HG02852 (cell line): Measurements from ENCODE around the gene KRTAP10-4.
"Not testable (repeated sequence)": the region's sequence is repeated elsewhere in the genome, so short reads cannot be mapped to it uniquely, and the experiment has no call there.

Source experiments
- ATAC-seq: cut with Tn5 transposase; IDR thresholded peaks from one replicate; pipeline ENCODE4 v1.9.1; 2021; ENCODE audit warnings: mild to moderate bottlenecking, moderate library complexity; ENCODE audit not compliant: unreplicated experiment

KRTAP10-4 gene

DNA sequence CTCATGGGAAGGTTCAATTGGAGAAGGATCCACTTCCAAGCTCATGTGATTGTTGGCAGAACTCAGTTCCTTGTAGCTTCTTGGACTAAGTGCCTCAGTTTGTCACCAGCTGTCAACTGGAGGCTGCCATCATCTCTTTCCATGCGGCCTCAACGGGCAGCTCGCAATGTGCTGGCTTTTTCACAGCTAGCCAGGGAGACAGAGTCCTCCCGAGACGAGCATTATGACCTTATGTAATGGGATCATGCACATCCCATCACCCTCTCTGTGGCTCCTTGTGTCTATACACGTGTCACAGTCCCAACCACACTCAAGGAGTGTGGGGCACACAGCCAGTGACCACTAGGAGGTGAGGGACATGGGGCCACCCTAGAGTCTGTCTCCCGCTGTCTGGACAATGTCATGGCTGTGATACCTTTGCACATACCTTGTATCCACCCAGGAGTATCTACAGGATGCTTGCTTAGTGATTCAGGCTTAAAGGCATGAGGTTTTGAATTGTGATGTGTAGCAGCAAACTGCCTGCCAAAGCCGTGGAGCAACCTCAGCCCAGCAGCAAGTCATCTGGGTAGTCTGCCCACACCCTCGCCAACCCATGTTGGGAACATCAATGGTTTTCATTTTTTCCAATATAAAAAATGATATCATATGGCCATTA is 22.7 kb downstream of the KRTAP10-4 start:
- no peak for ATAC-seq

DNA sequence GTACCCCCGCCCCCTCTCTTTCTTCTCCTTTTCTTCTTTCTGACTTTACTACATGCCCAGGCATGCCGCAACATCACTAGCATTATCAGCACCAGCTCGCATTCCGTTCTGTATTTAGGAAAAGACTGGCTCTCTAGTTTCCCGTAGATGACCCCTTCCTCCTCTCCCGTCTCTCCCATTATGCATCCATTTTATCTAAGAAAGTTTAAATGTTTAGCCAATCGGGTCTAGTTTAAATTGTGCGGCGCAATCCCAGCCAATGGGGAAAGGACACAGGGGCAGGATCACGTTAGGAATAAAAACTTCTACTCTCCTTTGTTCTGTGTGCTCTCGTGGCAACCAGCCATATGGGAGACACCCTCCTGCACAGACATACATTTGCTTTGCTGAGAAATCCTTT is 24.5 kb downstream of the KRTAP10-4 start:
- no peak for ATAC-seq

DNA sequence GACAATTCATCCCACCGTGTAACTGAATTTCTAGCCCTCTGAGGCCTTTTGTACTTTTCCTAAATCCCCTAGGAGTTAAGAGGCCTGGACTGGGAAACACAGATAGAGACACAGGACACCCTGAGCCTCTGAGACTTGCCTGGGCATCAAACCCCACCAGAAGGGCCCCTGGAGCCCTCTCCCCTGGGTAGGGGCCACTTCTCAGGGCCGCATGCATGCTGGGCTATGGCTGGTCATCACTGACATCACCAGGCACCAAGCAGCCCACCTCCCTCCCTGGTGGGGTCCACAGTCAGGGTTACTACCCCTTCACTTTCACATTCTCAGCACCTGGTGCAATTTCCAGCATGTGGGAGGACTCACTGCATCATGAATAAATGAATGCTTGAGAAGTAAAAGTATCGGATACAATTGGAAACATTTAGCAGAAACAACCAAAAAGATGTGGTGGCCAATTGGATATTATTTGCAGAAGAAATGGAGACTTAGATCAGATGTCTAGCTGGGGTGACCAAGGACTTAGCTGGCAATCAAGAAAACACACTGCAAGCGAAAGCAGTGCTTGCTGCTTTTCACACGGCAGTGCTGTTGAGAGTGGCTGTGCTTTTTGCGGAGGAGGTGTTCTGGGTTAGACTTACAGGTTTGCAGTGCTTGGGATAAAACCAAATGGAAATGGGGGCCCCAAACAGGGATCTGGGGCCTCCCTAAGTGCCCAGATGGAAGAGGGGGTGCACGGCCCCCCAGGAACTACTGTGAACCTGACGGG is 25.9 kb downstream of the KRTAP10-4 start:
- ATAC-seq = no peak

DNA sequence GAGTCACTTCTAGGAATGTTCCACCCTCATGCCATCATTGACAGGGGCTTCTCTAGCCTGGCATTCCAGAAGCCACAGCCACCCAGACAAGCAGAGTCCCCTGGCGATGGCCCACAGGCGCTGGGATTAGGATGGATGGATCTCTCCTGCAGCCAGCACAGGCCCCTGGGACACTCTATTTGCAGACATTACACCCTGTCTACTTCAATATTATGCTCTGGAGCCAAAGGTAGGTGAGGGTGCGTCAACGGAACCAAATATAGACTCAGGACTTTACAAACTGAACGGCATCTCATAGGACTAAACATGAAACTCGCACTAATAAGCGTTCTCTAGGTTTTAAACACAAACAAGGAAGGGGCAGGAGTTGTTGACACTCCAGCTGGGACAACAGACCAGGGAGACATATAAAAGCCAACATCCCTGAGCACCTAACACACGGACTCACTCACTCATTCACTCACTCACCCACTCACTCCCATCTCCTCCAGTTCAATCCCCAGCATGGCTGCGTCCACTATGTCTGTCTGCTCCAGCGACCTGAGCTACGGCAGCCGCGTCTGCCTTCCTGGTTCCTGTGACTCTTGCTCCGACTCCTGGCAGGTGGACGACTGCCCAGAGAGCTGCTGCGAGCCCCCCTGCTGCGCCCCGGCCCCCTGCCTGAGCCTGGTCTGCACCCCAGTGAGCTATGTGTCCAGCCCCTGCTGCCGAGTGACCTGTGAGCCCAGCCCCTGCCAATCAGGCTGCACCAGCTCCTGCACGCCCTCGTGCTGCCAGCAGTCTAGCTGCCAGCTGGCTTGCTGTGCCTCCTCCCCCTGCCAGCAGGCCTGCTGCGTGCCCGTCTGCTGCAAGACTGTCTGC is 26.8 kb downstream of the KRTAP10-4 start, which contains the start of gene KRTAP10-7:
TSS of gene KRTAP10-7 (plus strand) at position 480 of the 861 bp plus-strand sequence. CDS start at position 505, 25 bp downstream.
- not testable (repeated sequence) for ATAC-seq

DNA sequence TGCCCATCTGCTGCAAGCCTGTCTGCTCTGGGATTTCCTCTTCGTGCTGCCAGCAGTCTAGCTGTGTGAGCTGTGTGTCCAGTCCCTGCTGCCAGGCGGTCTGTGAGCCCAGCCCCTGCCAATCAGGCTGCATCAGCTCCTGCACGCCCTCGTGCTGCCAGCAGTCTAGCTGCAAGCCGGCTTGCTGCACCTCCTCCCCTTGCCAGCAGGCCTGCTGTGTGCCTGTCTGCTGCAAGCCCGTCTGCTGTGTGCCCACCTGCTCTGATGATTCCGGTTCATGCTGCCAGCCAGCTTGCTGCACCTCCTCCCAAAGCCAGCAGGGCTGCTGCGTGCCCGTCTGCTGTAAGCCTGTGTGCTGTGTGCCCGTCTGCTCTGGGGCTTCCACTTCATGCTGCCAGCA is 27.6 kb downstream of the KRTAP10-4 start:
- ATAC-seq = not testable (repeated sequence)

DNA sequence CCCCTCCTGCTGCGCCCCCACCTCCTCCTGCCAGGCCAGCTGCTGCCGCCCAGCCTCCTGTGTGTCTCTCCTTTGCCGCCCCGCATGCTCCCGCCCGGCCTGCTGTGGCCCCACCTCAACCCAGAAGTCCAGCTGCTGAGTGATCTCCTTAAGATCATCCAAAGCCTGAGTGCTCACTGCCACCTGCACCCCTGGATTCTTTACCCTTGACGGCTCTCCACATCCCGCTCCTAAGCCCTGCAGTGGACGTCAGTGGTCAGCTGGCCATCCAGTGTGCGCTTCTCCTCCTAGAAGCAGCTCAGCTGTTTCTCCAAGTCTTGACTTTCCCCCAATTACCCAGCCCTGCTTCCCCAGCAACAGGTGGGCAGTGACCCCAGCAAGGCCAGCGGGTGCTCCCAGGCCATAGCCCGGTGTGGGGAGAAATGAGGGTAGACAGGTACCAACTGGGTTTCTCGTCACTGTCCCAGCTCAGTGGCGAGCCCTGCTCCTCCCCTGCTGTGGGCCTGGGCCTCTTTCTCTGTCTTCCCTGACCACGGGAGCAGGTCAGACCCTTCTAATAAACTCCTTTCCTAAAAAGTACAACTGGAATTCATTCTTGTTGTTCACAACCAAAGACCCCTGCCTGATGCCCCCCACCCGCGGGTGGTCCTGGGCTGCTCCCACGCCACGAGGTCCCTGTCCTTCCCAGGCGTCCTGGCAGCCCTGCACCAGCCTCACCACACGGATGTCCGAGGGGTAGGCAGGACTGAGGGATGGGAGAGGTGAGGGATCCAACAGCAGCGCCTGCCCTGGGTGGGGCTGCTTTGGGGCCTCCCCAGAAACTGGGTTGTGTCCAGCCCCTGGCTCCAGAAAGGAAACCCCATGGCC is 28.3 kb downstream of the KRTAP10-4 start:
- no peak for ATAC-seq

DNA sequence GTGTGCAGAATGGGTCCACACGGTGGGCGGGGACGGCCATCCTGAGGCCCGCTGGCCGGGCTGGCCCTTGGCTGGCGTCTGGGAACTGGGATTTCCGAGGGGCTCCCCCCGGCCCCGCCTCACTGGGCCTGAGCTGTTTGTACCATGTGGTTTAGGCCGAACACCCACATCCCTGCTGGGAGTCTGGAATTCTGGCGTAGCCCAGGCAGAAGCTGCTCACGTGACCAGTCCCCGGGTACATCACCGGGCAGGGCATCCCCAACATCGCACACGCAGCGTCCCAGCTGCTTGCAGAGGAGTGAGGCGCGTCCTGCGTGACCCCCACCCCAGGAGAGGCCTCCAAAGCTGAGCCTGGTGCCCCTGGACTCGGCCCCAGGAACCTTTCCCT is 28.9 kb downstream of the KRTAP10-4 start:
- ATAC-seq = no peak

DNA sequence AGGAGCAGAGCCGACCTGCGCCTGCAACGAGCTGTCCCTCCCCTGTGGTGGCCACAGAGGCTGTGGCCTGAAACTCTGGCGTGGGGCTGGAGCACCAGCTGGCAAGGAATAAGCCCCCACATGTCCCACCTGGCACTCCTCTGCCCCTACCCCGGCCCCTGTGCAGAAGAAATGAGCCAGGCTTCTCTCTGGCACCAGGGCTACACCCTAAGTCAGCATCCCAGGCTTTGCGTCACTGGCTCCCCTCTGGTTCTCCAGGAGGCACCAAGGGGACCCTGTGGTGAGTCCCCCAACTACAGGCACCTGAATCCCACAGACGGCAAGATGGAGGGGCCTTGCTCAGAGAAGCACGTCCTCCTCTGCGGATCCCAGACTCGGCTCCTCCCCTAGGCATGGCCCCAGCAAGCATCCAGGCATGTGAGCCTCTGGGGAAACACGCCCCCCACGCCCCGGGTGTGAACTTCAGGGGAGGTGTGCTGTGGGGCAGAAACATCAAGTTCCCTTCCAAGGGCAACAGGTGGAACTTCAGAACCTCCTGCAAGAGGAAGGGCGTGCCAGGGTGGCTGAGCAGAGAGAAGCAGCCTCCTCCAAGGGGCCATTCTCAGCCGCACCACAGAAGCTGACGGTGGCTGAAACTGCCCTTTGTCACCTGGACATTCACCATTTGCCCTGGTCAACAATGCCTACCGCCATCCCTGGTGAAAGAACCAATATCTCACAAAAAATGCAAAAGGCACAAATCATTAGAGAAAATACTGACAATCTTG is 29.8 kb downstream of the KRTAP10-4 start:
- no peak for ATAC-seq

DNA sequence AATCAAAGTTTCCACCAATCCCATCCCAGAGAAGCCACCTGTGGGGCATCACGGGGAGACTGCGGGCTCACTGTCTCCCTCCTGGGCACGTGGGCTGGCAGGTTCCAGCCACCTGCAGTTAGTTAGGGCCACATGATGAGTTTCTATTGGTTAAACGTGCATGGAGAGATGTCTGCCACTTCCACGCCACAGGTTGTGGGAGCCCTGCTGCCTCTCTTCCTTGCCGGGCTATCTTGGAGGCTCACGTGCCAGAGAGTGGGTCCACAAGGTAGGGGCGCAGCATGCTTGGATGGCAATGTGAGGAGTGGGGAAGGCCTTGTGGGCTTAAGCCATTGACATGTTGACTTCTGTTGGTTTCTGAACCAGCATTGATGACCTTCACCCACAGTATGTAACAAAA is 30.4 kb downstream of the KRTAP10-4 start:
- ATAC-seq = no peak

DNA sequence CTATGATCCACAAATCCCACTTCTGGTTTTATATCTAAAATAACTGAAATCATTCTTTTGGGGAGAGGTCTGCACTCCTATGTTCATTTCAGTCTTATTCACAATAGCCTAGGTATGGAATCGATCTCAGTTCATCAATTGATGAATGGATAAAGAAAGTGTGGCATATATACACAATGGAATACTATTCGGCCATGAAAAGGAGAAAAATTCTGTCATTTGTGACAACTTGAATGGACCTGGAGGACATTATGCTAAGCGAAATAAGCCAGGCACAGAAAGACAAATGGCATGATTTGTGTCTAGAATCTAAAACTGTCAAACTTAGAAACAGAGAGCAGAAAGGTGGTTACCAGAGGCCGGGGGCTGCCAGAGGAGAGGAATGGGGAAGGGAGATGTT is 33.0 kb downstream of the KRTAP10-4 start:
- no peak for ATAC-seq

DNA sequence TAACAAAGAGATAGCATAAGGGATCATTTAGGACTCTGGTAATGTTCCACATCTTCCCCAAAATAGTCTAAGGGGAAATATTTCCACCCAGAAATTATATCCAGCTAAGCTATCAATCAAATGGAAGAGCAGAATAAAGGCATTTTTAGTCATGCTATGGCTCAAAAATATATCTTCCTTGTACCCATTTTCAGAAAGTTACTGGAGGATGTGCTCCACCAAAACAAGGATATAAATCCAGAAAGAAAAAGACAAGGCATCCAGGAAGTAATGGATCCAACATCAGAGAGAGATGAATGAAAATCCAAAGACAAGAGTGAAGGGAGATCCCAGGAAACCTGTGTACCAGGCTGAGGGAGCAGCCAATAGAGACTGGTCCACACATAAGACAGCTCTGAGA is 35.7 kb downstream of the KRTAP10-4 start:
- no peak for ATAC-seq

DNA sequence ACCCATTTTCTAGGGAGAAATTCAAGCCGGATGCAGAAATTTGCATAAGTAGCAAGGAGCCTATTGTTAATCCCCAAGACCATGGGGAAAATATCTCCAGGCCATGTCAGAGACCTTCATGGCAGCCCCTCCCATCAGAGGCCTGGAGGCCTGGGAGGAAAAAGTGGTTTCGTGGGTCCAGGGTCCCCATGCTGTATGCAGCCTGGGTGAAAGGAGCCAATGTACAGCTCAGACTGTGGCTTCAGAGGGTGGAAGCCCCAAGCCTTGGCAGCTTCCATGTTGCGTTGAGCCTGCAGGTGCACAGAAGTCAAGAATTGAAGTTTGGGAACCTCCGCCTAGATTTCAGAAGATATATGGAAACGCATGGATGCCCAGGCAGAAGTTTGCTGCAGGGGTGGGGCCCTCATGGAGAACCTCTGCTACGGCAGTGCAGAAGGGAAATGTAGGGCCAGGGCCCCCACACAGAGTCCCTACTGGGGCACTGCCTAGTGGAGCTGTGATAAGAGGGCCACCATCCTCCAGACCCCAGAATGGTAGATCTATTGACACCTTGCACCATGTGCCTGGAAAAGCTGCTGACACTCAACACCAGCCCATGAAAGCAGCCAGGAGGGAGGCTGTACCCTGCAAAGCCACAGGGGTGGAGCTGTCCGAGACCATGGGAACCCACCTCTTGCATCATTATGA is 36.8 kb downstream of the KRTAP10-4 start:
- not testable (repeated sequence) for ATAC-seq

DNA sequence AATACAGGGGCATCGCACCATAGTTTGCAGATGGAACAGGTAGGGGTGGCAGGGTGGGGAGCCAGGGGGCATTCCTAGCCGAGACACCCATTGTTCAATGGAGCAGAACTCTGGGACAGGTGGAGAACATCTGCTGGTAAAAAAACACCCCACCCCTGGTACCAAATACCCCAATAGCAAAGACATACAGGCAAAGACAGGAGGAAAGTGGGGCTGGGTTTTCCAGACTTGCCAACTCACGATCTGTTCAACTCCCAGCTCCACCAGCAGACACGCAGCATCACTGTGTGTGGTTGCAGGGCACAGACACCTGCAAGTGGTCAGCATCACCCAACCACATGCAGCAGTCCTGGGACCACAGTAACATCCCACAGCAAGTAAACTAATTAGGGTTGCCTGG is 38.0 kb downstream of the KRTAP10-4 start:
- ATAC-seq = no peak

DNA sequence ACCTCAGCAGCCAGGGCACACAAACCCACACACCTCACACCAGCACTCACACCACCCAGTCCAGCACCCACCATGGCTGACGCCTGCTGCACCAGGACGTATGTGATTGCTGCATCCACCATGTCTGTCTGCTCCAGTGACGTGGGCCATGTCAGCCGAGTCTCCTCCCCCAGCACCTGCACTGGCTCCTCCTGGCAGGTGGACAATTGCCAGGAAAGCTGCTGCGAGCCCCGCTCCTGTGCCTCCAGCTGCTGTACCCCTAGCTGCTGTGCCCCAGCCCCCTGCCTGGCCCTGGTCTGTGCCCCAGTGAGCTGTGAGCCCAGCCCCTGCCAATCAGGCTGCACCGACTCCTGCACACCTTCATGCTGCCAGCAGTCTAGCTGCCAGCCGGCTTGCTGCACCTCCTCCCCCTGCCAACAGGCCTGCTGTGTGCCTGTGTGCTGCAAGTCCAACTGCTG is 38.5 kb downstream of the KRTAP10-4 start, which contains the start of gene KRTAP10-8:
TSS of gene KRTAP10-8 (plus strand) at position 51 of the 458 bp plus-strand sequence. CDS start at position 73, 22 bp downstream.
- ATAC-seq = no peak

DNA sequence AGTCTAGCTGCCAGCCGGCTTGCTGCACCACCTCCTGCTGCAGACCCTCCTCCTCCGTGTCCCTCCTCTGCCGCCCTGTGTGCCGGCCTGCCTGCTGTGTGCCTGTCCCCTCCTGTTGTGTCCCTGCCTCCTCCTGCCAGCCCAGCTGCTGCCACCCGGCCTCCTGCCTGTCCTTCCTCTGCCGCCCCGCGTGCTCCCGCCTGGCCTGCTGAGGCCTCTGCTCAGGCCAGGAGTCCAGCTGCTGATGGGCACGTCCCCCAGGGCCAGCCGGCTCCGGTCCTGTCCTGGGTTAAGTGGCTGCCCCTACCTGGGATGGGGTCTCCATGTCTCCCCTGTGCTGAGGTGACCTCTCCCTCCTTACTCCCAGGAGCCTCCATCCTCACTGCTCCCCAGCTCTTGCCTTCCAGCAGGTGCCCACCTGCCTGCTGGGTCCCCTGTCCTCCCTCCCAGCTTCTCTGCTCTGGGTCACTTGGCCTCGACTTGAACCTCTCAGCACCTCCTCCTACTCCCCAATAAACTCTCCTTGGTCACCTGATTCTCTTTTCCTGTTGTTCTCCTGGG is 39.2 kb downstream of the KRTAP10-4 start:
- no peak for ATAC-seq

DNA sequence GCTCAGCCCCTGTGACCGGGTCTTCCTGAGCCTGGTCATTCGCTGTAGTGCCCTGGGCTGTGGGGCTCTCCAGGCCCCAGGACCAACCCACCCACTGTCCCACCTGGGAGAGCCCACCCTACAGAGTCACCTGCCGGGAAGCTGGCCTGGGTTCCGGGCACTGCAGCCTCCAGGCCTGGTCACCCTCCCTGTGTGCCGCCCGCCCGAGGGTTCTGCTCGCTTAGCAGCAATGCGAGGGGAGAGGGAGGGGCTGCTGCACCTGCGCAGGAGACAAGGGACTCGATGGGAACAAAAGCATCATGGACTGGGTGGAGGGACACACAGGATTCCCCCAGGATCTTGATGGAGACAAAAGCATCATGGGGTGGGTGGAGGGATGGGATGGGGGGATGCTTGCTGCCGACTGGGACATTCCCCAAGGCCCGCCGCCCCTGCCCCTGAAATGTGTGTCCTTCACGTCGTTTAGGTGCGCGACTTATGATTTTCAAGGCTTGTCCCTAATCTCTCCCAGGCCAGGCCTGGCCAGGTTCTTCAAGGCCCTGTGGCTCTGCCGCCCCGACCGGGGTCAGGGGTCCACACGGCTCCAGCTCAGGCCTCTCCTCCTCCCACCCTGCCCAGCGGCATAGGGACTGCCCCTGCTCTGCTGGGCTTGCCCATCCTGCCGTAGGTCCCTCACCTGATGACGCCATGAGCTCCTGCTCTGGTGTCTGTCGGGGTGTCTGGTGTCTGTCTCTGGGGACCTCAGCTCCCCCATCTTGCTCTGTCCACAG is 40.0 kb downstream of the KRTAP10-4 start:
- no peak for ATAC-seq

DNA sequence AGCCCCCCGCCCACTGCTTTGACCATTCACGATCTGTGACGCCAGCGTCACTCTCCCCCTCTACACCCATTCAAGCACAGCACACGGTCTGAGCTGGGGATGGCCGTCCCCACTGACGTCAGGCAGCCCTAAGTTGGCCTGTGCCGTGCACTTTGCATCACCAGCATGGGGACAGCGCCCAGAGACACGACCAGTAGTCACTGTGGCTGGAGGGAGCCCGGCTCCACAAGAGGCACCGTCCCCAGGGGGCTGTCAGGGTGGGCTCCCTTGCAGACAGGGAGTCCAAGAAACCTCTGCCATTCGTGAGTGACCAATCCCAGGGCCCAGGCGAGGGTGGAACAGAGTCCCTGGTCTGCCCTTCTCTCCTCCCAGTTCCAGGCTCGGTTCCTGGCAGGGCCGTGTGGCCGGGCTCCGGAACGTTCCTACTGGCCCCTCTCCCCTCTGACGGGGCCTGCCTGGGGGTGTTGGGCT is 40.7 kb downstream of the KRTAP10-4 start:
- no peak for ATAC-seq

DNA sequence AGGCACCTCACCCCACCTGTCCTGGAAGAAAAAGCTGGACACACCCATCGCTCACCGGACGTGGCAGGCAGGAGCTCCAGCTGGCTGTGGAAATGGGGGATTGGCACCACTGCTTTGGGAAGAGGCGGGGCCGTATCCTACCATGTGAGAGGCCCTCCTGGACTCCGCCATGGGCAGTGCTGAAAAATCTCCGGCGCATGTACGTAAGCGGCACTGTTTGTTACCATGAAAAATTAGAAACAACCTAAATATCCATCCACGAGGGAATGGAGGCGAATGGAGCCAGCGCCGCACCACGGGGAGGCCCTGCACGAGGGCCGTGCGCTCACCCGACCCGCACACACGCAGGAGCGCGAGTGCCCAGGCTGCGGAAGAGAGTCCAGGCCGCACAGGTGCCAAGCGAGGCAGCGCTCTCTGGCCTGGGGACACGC is 41.4 kb downstream of the KRTAP10-4 start:
- no peak for ATAC-seq
